Measurements from ENCODE around the gene ALG13. TPM values are rescaled to one million over a fixed set of nuclear protein-coding genes. Genes with fewer than 3 reads are reported as not detected.
"Not testable (repeated sequence)": the region's sequence is repeated elsewhere in the genome, so short reads cannot be mapped to it uniquely, and the experiment has no call there.

Gene ALG13
- 10 to 100 TPM; 47.1 to 65.4 TPM for total RNA-seq

GRCh38 chrX:111680988-111681779 lies at the start of gene ALG13:
Gene ALG13 (plus strand): TSS chrX:111681170. CDS start chrX:111681219, 49 bp downstream.
- peak; percentile 93 to 94 for ATAC-seq
- no peaks in the 10 kb centered on the region for H3K9me3 Mint-ChIP-seq
- peaks cover 11 to 19% of the 10 kb centered on the region in 2 donors for H3K4me1 Mint-ChIP-seq (ENCODE audit: low read depth in 2 of 2)
- DNase-seq (ENCODE audit: low spot score) = peak; percentile 89
- peak within 1 kb of the TSS; percentile 87 for H3K4me3 Mint-ChIP-seq
- H3K36me3 Mint-ChIP-seq = peaks cover 12% of the 10 kb centered on the region
- H3K27ac Mint-ChIP-seq = peak within 1 kb of the TSS; percentile 91 to 95
- peaks cover 0 to 4% of the 10 kb centered on the region in 2 donors for H3K27me3 Mint-ChIP-seq

- Mint-ChIP-seq H3K4me3 (no peak overlapping the region), H3K36me3 (no peaks in the 10 kb centered on the region), H3K27ac (no peak overlapping the region), H3K4me1 (ENCODE audit: low read depth in 2 of 2) (no peaks in the 10 kb centered on the region), H3K27me3 (peaks cover 0 to 4% of the 10 kb centered on the region in 2 donors), H3K9me3 (no peaks in the 10 kb centered on the region)
- DNase-seq (ENCODE audit: low spot score) (no peak), ATAC-seq (no peak)
These were observed 45.9 kb upstream of the ALG13 start for GRCh38 chrX:111634823-111635729.

GRCh38 chrX:111641969-111642368 lies 39.0 kb upstream of the ALG13 start:
- H3K27me3 Mint-ChIP-seq = peaks cover 0 to 6% of the 10 kb centered on the region in 2 donors
- DNase-seq (ENCODE audit: low spot score) (no peak), ATAC-seq (no peak)
- H3K4me3 Mint-ChIP-seq = no peak overlapping the region
- H3K36me3 Mint-ChIP-seq = no peaks in the 10 kb centered on the region
- H3K4me1 Mint-ChIP-seq (ENCODE audit: low read depth in 2 of 2) = no peaks in the 10 kb centered on the region
- peaks cover 3% of the 10 kb centered on the region for H3K9me3 Mint-ChIP-seq
- no peak overlapping the region for H3K27ac Mint-ChIP-seq

- not testable (repeated sequence) for H3K36me3 Mint-ChIP-seq; ATAC-seq; H3K27ac Mint-ChIP-seq; H3K9me3 Mint-ChIP-seq; H3K4me3 Mint-ChIP-seq; H3K27me3 Mint-ChIP-seq; DNase-seq (ENCODE audit: low spot score); H3K4me1 Mint-ChIP-seq (ENCODE audit: low read depth in 2 of 2)
These were observed 35.8 kb upstream of the ALG13 start for GRCh38 chrX:111645165-111645564.

GRCh38 chrX:111645607-111646006 lies 35.4 kb upstream of the ALG13 start:
- Mint-ChIP-seq H3K27ac (no peak overlapping the region), H3K4me3 (no peak overlapping the region), H3K27me3 (peaks cover 0 to 9% of the 10 kb centered on the region in 2 donors), H3K4me1 (ENCODE audit: low read depth in 2 of 2) (no peaks in the 10 kb centered on the region), H3K9me3 (peaks cover 3% of the 10 kb centered on the region), H3K36me3 (no peaks in the 10 kb centered on the region)
- DNase-seq (ENCODE audit: low spot score) (no peak), ATAC-seq (no peak)

- peaks cover 0 to 9% of the 10 kb centered on the region in 2 donors for H3K27me3 Mint-ChIP-seq
- H3K27ac Mint-ChIP-seq = no peak overlapping the region
- no peak overlapping the region for H3K4me3 Mint-ChIP-seq
- no peaks in the 10 kb centered on the region for H3K4me1 Mint-ChIP-seq (ENCODE audit: low read depth in 2 of 2)
- no peak for ATAC-seq
- no peaks in the 10 kb centered on the region for H3K36me3 Mint-ChIP-seq
- no peak for DNase-seq (ENCODE audit: low spot score)
- H3K9me3 Mint-ChIP-seq = peaks cover 3% of the 10 kb centered on the region
These were observed 34.5 kb upstream of the ALG13 start for GRCh38 chrX:111646515-111646914.

GRCh38 chrX:111648802-111649201 lies 32.2 kb upstream of the ALG13 start:
- no peak overlapping the region for H3K4me3 Mint-ChIP-seq
- no peak for DNase-seq (ENCODE audit: low spot score)
- H3K9me3 Mint-ChIP-seq = peaks cover 3% of the 10 kb centered on the region
- ATAC-seq = peak in 1 of 2 donors; percentile 53
- H3K27me3 Mint-ChIP-seq = peaks cover 0 to 11% of the 10 kb centered on the region in 2 donors
- no peak overlapping the region for H3K27ac Mint-ChIP-seq
- H3K36me3 Mint-ChIP-seq = no peaks in the 10 kb centered on the region
- H3K4me1 Mint-ChIP-seq (ENCODE audit: low read depth in 2 of 2) = no peaks in the 10 kb centered on the region

- H3K36me3 Mint-ChIP-seq = no peaks in the 10 kb centered on the region
These were observed 31.3 kb upstream of the ALG13 start for GRCh38 chrX:111649638-111650037.

GRCh38 chrX:111650845-111651244 lies 30.1 kb upstream of the ALG13 start:
- Mint-ChIP-seq H3K4me1 (ENCODE audit: low read depth in 2 of 2) (no peaks in the 10 kb centered on the region), H3K4me3 (no peak overlapping the region), H3K27ac (no peak overlapping the region), H3K36me3 (no peaks in the 10 kb centered on the region), H3K9me3 (no peaks in the 10 kb centered on the region), H3K27me3 (peaks cover 0 to 7% of the 10 kb centered on the region in 2 donors)
- DNase-seq (ENCODE audit: low spot score) (no peak), ATAC-seq (no peak)

More at GRCh38 chrX:111649638-111650037, 31.3 kb upstream of the ALG13 start:
- Mint-ChIP-seq H3K27ac (no peak overlapping the region), H3K4me3 (no peak overlapping the region), H3K9me3 (peaks cover 3% of the 10 kb centered on the region), H3K27me3 (peaks cover 0 to 11% of the 10 kb centered on the region in 2 donors), H3K4me1 (ENCODE audit: low read depth in 2 of 2) (no peaks in the 10 kb centered on the region)
- ATAC-seq (peak in 1 of 2 donors; percentile 36), DNase-seq (ENCODE audit: low spot score) (no peak)

- H3K27ac Mint-ChIP-seq = no peak overlapping the region
- ATAC-seq (no peak), DNase-seq (ENCODE audit: low spot score) (no peak)
- no peaks in the 10 kb centered on the region for H3K36me3 Mint-ChIP-seq
- no peaks in the 10 kb centered on the region for H3K9me3 Mint-ChIP-seq
- H3K4me1 Mint-ChIP-seq (ENCODE audit: low read depth in 2 of 2) = no peaks in the 10 kb centered on the region
- H3K4me3 Mint-ChIP-seq = no peak overlapping the region
- H3K27me3 Mint-ChIP-seq = peaks cover 0 to 9% of the 10 kb centered on the region in 2 donors
These were observed 28.3 kb upstream of the ALG13 start for GRCh38 chrX:111652719-111653118.

- no peak for DNase-seq (ENCODE audit: low spot score)
- H3K4me3 Mint-ChIP-seq = no peak overlapping the region
- H3K9me3 Mint-ChIP-seq = no peaks in the 10 kb centered on the region
- no peak overlapping the region for H3K27ac Mint-ChIP-seq
- ATAC-seq = no peak
- H3K4me1 Mint-ChIP-seq (ENCODE audit: low read depth in 2 of 2) = no peaks in the 10 kb centered on the region
- no peaks in the 10 kb centered on the region for H3K36me3 Mint-ChIP-seq
- H3K27me3 Mint-ChIP-seq = peaks cover 0 to 20% of the 10 kb centered on the region in 2 donors
These were observed 19.7 kb upstream of the ALG13 start for GRCh38 chrX:111661241-111661640.

GRCh38 chrX:111662292-111662691 lies 18.7 kb upstream of the ALG13 start:
- H3K36me3 Mint-ChIP-seq = no peaks in the 10 kb centered on the region
- no peak for ATAC-seq
- no peaks in the 10 kb centered on the region for H3K4me1 Mint-ChIP-seq (ENCODE audit: low read depth in 2 of 2)
- H3K27ac Mint-ChIP-seq = no peak overlapping the region
- H3K4me3 Mint-ChIP-seq = no peak overlapping the region
- H3K27me3 Mint-ChIP-seq = peaks cover 0 to 20% of the 10 kb centered on the region in 2 donors
- no peak for DNase-seq (ENCODE audit: low spot score)
- H3K9me3 Mint-ChIP-seq = no peaks in the 10 kb centered on the region

- Mint-ChIP-seq H3K27me3 (peaks cover 9 to 13% of the 10 kb centered on the region in 2 donors), H3K4me1 (ENCODE audit: low read depth in 2 of 2) (no peaks in the 10 kb centered on the region), H3K4me3 (no peak overlapping the region), H3K9me3 (no peaks in the 10 kb centered on the region), H3K27ac (no peak overlapping the region), H3K36me3 (no peaks in the 10 kb centered on the region)
- DNase-seq (ENCODE audit: low spot score) (no peak), ATAC-seq (no peak)
These were observed 9.3 kb upstream of the ALG13 start for GRCh38 chrX:111671668-111672067.

- peaks cover 12% of the 10 kb centered on the region for H3K36me3 Mint-ChIP-seq
- no peak for ATAC-seq
- DNase-seq (ENCODE audit: low spot score) = no peak
- peaks cover 0 to 4% of the 10 kb centered on the region in 2 donors for H3K27me3 Mint-ChIP-seq
- H3K4me3 Mint-ChIP-seq = no peak overlapping the region
- no peaks in the 10 kb centered on the region for H3K9me3 Mint-ChIP-seq
- H3K4me1 Mint-ChIP-seq (ENCODE audit: low read depth in 2 of 2) = peaks cover 10 to 18% of the 10 kb centered on the region in 2 donors
- H3K27ac Mint-ChIP-seq = no peak overlapping the region
These were observed 6.3 kb downstream of the ALG13 start for GRCh38 chrX:111687305-111687704.

All from natural killer cell treated with Interleukin-12 subunit alpha and Interleukin-12 subunit beta and Interleukin-15 and Interleukin-18, amount 100 ng/mL, for 72 hours (primary cell).